ENCODE results near the gene SCN9A.

SCN9A gene

DNA sequence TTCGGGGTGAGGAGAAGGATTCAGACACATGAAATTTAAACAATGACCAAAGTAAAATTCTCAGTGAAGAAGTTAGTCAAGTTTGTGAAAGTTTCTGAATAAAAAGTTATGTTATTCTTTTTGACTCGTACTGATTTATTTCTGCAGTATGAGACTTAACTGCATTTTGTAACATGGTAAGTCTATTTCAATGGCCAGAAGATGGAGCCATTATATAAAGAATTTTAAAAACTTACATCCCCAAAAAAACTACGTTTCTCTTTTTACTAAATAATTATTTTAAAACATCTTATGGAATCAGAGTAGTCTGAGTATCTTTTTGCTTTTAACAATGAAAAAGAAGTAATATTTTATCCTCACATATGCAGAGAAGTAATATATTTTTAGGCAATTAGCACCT, 196.5 kb downstream of the SCN9A start:
- Histone ChIP-seq H3K4ac (ENCODE audit: low read depth in 1 of 2, low read length in 2 of 2) (no peak overlapping the region), H3K27ac (ENCODE audit: low read length, poor library complexity, severe bottlenecking) (no peak overlapping the region), H2BK5ac (ENCODE audit: low read depth, low read length, poor library complexity, severe bottlenecking) (no peak overlapping the region), H3K4me3 (ENCODE audit: insufficient read depth in 1 of 2, low read depth in 1 of 2, low read length in 2 of 2) (no peak overlapping the region), H3K18ac (ENCODE audit: low read depth in 1 of 2, low read length in 2 of 2) (no peak overlapping the region), H2AK5ac (ENCODE audit: low read length, severe bottlenecking) (no peak overlapping the region), H3K4me2 (ENCODE audit: low read length, poor library complexity, severe bottlenecking) (no peak overlapping the region), H2BK15ac (ENCODE audit: low read depth, poor library complexity, severe bottlenecking) (no peak overlapping the region), H3K23ac (ENCODE audit: low read length in 2 of 2) (no peak overlapping the region), H3K14ac (ENCODE audit: low read length in 2 of 2) (no peak overlapping the region), H3K9ac (ENCODE audit: low read length) (no peak overlapping the region), H3K79me1 (replicated peaks; ENCODE audit: low read length, poor library complexity, severe bottlenecking) (no peaks in the 10 kb centered on the region), H4K91ac (ENCODE audit: low read length) (no peak overlapping the region), H2BK120ac (ENCODE audit: low read depth, low read length) (no peak overlapping the region), H3K9me3 (ENCODE audit: control insufficient read depth, low read length) (no peaks in the 10 kb centered on the region), H3K36me3 (ENCODE audit: control insufficient read depth in 1 of 2, insufficient read depth in 2 of 2, low read depth in 1 of 2, low read length in 2 of 2) (no peaks in the 10 kb centered on the region), H2BK12ac (ENCODE audit: low read length in 2 of 2) (no peak overlapping the region), H4K8ac (ENCODE audit: low read length) (no peak overlapping the region), H3K27me3 (ENCODE audit: control insufficient read depth in 1 of 2, insufficient read depth in 1 of 2, low read length in 2 of 2) (peaks cover 0 to 10% of the 10 kb centered on the region in 2 experiments), H3K4me1 (ENCODE audit: control insufficient read depth, insufficient read depth, low read depth, low read length) (no peaks in the 10 kb centered on the region), H2AFZ (ENCODE audit: low read depth, low read length) (no peak overlapping the region)
- WGBS: 79% methylated on average over 2 of the region's 3 CpGs
- DNase-seq: peak; percentile 3

DNA sequence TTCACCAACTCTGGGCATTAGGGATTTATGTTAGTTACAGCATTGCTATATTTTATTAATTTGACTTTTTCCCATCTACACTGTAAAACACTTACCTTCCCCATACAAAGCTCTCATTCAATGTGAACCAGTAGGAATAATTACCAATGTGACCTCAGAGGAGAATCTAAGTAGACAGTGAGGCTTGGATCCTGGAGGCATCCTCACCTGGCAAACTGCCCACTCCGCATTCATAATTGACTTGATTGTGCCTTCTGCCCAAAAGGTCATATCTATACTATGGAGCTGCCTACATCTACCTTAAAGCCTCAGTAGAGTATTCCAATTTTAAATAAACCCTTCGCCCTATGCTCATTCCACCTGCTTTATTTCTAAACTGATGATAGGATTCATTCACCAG, 202.5 kb downstream of the SCN9A start:
- Histone ChIP-seq H2AFZ (ENCODE audit: low read depth, low read length) (no peak overlapping the region), H3K4me1 (ENCODE audit: control insufficient read depth, insufficient read depth, low read depth, low read length) (no peaks in the 10 kb centered on the region), H2BK15ac (ENCODE audit: low read depth, poor library complexity, severe bottlenecking) (no peak overlapping the region), H3K36me3 (ENCODE audit: control insufficient read depth in 1 of 2, insufficient read depth in 2 of 2, low read depth in 1 of 2, low read length in 2 of 2) (no peaks in the 10 kb centered on the region), H3K79me1 (replicated peaks; ENCODE audit: low read length, poor library complexity, severe bottlenecking) (no peaks in the 10 kb centered on the region), H2BK5ac (ENCODE audit: low read depth, low read length, poor library complexity, severe bottlenecking) (no peak overlapping the region), H3K9me3 (ENCODE audit: control insufficient read depth, low read length) (no peaks in the 10 kb centered on the region), H3K4me3 (ENCODE audit: insufficient read depth in 1 of 2, low read depth in 1 of 2, low read length in 2 of 2) (no peak overlapping the region), H3K4ac (ENCODE audit: low read depth in 1 of 2, low read length in 2 of 2) (no peak overlapping the region), H3K4me2 (ENCODE audit: low read length, poor library complexity, severe bottlenecking) (no peak overlapping the region), H3K23ac (ENCODE audit: low read length in 2 of 2) (no peak overlapping the region), H2BK12ac (ENCODE audit: low read length in 2 of 2) (no peak overlapping the region), H2AK5ac (ENCODE audit: low read length, severe bottlenecking) (no peak overlapping the region), H3K27ac (ENCODE audit: low read length, poor library complexity, severe bottlenecking) (no peak overlapping the region), H2BK120ac (ENCODE audit: low read depth, low read length) (no peak overlapping the region), H4K91ac (ENCODE audit: low read length) (no peak overlapping the region), H3K18ac (ENCODE audit: low read depth in 1 of 2, low read length in 2 of 2) (no peak overlapping the region), H3K27me3 (ENCODE audit: control insufficient read depth in 1 of 2, insufficient read depth in 1 of 2, low read length in 2 of 2) (no peaks in the 10 kb centered on the region), H3K9ac (ENCODE audit: low read length) (no peak overlapping the region), H4K8ac (ENCODE audit: low read length) (no peak overlapping the region), H3K14ac (ENCODE audit: low read length in 2 of 2) (no peak overlapping the region)
- no peak for DNase-seq
- WGBS: 81% methylated on average over 2 of the region's 2 CpGs

DNA sequence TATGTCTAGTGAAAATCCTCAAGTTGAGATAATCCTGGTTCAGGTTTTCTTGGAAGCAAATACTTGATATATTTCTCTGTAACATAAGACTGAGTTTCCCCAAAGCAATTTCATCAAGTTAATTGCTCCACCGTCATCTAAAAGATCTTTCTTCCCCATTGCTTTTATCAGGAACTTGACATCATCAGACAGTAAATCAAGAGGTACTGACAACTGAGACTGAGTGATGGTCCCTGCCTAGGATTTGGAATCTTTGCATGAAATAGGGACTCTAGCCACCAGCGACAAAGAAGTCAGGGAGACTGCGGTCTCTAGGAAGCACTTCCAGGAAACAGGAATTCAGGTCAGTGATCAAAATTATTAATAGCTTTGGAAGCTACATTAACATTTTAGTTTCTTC, 204.5 kb downstream of the SCN9A start:
- 95% methylated on average over 3 of the region's 3 CpGs for WGBS
- no peaks in the 10 kb centered on the region for H3K27me3 ChIP-seq (ENCODE audit: control insufficient read depth in 1 of 2, insufficient read depth in 1 of 2, low read length in 2 of 2)
- no peak overlapping the region for H3K9ac ChIP-seq (ENCODE audit: low read length)
- H3K79me1 ChIP-seq (replicated peaks; ENCODE audit: low read length, poor library complexity, severe bottlenecking): no peaks in the 10 kb centered on the region
- H2BK12ac ChIP-seq (ENCODE audit: low read length in 2 of 2): no peak overlapping the region
- no peak overlapping the region for H2AFZ ChIP-seq (ENCODE audit: low read depth, low read length)
- H3K4ac ChIP-seq (ENCODE audit: low read depth in 1 of 2, low read length in 2 of 2): no peak overlapping the region
- H2BK5ac ChIP-seq (ENCODE audit: low read depth, low read length, poor library complexity, severe bottlenecking): no peak overlapping the region
- no peak overlapping the region for H4K91ac ChIP-seq (ENCODE audit: low read length)
- H3K36me3 ChIP-seq (ENCODE audit: control insufficient read depth in 1 of 2, insufficient read depth in 2 of 2, low read depth in 1 of 2, low read length in 2 of 2): no peaks in the 10 kb centered on the region
- H2AK5ac ChIP-seq (ENCODE audit: low read length, severe bottlenecking): no peak overlapping the region
- no peak overlapping the region for H4K8ac ChIP-seq (ENCODE audit: low read length)
- no peak overlapping the region for H2BK15ac ChIP-seq (ENCODE audit: low read depth, poor library complexity, severe bottlenecking)
- no peak overlapping the region for H3K18ac ChIP-seq (ENCODE audit: low read depth in 1 of 2, low read length in 2 of 2)
- no peak overlapping the region for H3K27ac ChIP-seq (ENCODE audit: low read length, poor library complexity, severe bottlenecking)
- no peak overlapping the region for H3K14ac ChIP-seq (ENCODE audit: low read length in 2 of 2)
- H2BK120ac ChIP-seq (ENCODE audit: low read depth, low read length): no peak overlapping the region
- H3K9me3 ChIP-seq (ENCODE audit: control insufficient read depth, low read length): no peaks in the 10 kb centered on the region
- H3K4me2 ChIP-seq (ENCODE audit: low read length, poor library complexity, severe bottlenecking): no peak overlapping the region
- DNase-seq: no peak
- no peaks in the 10 kb centered on the region for H3K4me1 ChIP-seq (ENCODE audit: control insufficient read depth, insufficient read depth, low read depth, low read length)
- H3K23ac ChIP-seq (ENCODE audit: low read length in 2 of 2): no peak overlapping the region
- H3K4me3 ChIP-seq (ENCODE audit: insufficient read depth in 1 of 2, low read depth in 1 of 2, low read length in 2 of 2): no peak overlapping the region

GRCh38 chr2:166170356-166170755, 205.4 kb downstream of the SCN9A start:
- WGBS: 66% methylated on average over 1 of the region's 2 CpGs
- H3K4me1 ChIP-seq (ENCODE audit: control insufficient read depth, insufficient read depth, low read depth, low read length): no peaks in the 10 kb centered on the region
- no peak overlapping the region for H3K27ac ChIP-seq (ENCODE audit: low read length, poor library complexity, severe bottlenecking)
- no peak overlapping the region for H3K4me3 ChIP-seq (ENCODE audit: insufficient read depth in 1 of 2, low read depth in 1 of 2, low read length in 2 of 2)
- H3K79me1 ChIP-seq (replicated peaks; ENCODE audit: low read length, poor library complexity, severe bottlenecking): no peaks in the 10 kb centered on the region
- H3K4me2 ChIP-seq (ENCODE audit: low read length, poor library complexity, severe bottlenecking): no peak overlapping the region
- H2AFZ ChIP-seq (ENCODE audit: low read depth, low read length): no peak overlapping the region
- no peak overlapping the region for H3K14ac ChIP-seq (ENCODE audit: low read length in 2 of 2)
- no peak overlapping the region for H2BK15ac ChIP-seq (ENCODE audit: low read depth, poor library complexity, severe bottlenecking)
- H3K23ac ChIP-seq (ENCODE audit: low read length in 2 of 2): no peak overlapping the region
- H4K8ac ChIP-seq (ENCODE audit: low read length): no peak overlapping the region
- no peaks in the 10 kb centered on the region for H3K36me3 ChIP-seq (ENCODE audit: control insufficient read depth in 1 of 2, insufficient read depth in 2 of 2, low read depth in 1 of 2, low read length in 2 of 2)
- peak; percentile 9 for DNase-seq
- no peak overlapping the region for H3K18ac ChIP-seq (ENCODE audit: low read depth in 1 of 2, low read length in 2 of 2)
- H4K91ac ChIP-seq (ENCODE audit: low read length): no peak overlapping the region
- H2BK120ac ChIP-seq (ENCODE audit: low read depth, low read length): no peak overlapping the region
- no peaks in the 10 kb centered on the region for H3K9me3 ChIP-seq (ENCODE audit: control insufficient read depth, low read length)
- H3K9ac ChIP-seq (ENCODE audit: low read length): no peak overlapping the region
- H3K27me3 ChIP-seq (ENCODE audit: control insufficient read depth in 1 of 2, insufficient read depth in 1 of 2, low read length in 2 of 2): no peaks in the 10 kb centered on the region
- H2BK12ac ChIP-seq (ENCODE audit: low read length in 2 of 2): no peak overlapping the region
- H3K4ac ChIP-seq (ENCODE audit: low read depth in 1 of 2, low read length in 2 of 2): no peak overlapping the region
- H2BK5ac ChIP-seq (ENCODE audit: low read depth, low read length, poor library complexity, severe bottlenecking): no peak overlapping the region
- no peak overlapping the region for H2AK5ac ChIP-seq (ENCODE audit: low read length, severe bottlenecking)

All from mesenchymal stem cell (in vitro differentiated cells and primary cell).